OCI-LY7 (cell line): ENCODE measurements around the gene MAGED2. TPM values are rescaled to one million over a fixed set of nuclear protein-coding genes. Genes with fewer than 3 reads are reported as not detected.
A peak's percentile ranks its signal among the peaks of the same experiment; 100 is the strongest.

Experiments
- BruUV-seq: library from RNA; stranded (reverse); fragments of 400-500 nt; replicated peaks from 2 replicates; lab custom pipeline; 2021; lab: Mats Ljungman, UMichigan
- CTCF ChIA-PET: fragments of 300-600 bp; sonication (Branson Sonifier 250); formaldehyde crosslinking; loops from one replicate; lab custom pipeline; 2022; ENCODE audit warnings: antibody characterized with exemption; ENCODE audit not compliant: unreplicated experiment; lab: Charles Lee
- POLR2A ChIA-PET: fragments of 300-600 bp; sonication (Branson Sonifier 250); formaldehyde crosslinking; loops from one replicate; lab custom pipeline; 2022; ENCODE audit warnings: antibody characterized with exemption; lab: Charles Lee
- DNase-seq: peaks from one replicate; pipeline ENCODE4 v3.0.0-alpha.2; 2015; ENCODE audit warnings: low spot score
- H2AFZ ChIP-seq: fragments of 200-600 bp; sonication (generic), shearing (Covaris generic); 2 replicates; pipeline ENCODE4 v1.6.1; 2014; ENCODE audit warnings: mild to moderate bottlenecking, antibody characterized with exemption, low read length, moderate library complexity
- H3K27ac ChIP-seq: fragments of 200-600 bp; sonication (generic); 2 replicates; pipeline ENCODE4 v1.5.1; 2014; ENCODE audit warnings: mixed run types, low read depth, mild to moderate bottlenecking, moderate library complexity, low read length, inconsistent platforms; ENCODE audit not compliant: poor library complexity, severe bottlenecking
- H3K36me3 ChIP-seq: fragments of 200-600 bp; sonication (generic); 2 replicates; pipeline ENCODE4 v1.6.1; 2014; ENCODE audit warnings: mild to moderate bottlenecking, antibody characterized with exemption, low read length, moderate library complexity, mixed read lengths; ENCODE audit not compliant: insufficient read depth
- H3K4me1 ChIP-seq: fragments of 200-600 bp; sonication (generic); 2 replicates; pipeline ENCODE4 v1.5.1; 2014; ENCODE audit warnings: mild to moderate bottlenecking, low read length; ENCODE audit not compliant: insufficient read depth, poor library complexity, severe bottlenecking
- H3K4me2 ChIP-seq: fragments of 200-600 bp; sonication (generic); 2 replicates; pipeline ENCODE4 v1.6.1; 2014; ENCODE audit warnings: mild to moderate bottlenecking, low read length
- H3K4me3 ChIP-seq: fragments of 200-600 bp; sonication (generic); 2 replicates; pipeline ENCODE4 v1.5.1; 2014; ENCODE audit warnings: mild to moderate bottlenecking, low read depth, low read length; ENCODE audit not compliant: poor library complexity, severe bottlenecking
- H3K79me2 ChIP-seq: fragments of 200-600 bp; sonication (generic); 2 replicates; pipeline ENCODE4 v1.6.1; 2016; ENCODE audit warnings: low read depth, mild to moderate bottlenecking, low read length, moderate library complexity, mixed read lengths; ENCODE audit not compliant: insufficient read depth
- H3K9me2 ChIP-seq: fragments of 200-600 bp; sonication (generic); 2 replicates; pipeline ENCODE4 v1.6.1; 2016; ENCODE audit warnings: mild to moderate bottlenecking, low read length, mixed read lengths; ENCODE audit not compliant: insufficient read depth
- H3K9me3 ChIP-seq: fragments of 200-600 bp; sonication (generic); 2 replicates; pipeline ENCODE4 v1.6.1; 2014; ENCODE audit warnings: mild to moderate bottlenecking, mixed run types, low read length, mixed read lengths
- H4K20me1 ChIP-seq: fragments of 200-600 bp; sonication (generic); 2 replicates; pipeline ENCODE4 v1.6.1; 2014; ENCODE audit warnings: mild to moderate bottlenecking, antibody characterized with exemption, low read length, moderate library complexity, mixed read lengths; ENCODE audit not compliant: insufficient read depth
- CTCF ChIP-seq: fragments of 200-600 bp; sonication (generic); conservative IDR thresholded peaks from 2 replicates; pipeline ENCODE4 v1.5.1; 2014; ENCODE audit warnings: mild to moderate bottlenecking, antibody characterized with exemption, low read length, moderate library complexity, mixed read lengths
- EZH2phosphoT487 ChIP-seq: fragments of 200-600 bp; sonication (generic); IDR thresholded peaks from 2 replicates; pipeline ENCODE4 v1.6.1; 2018; ENCODE audit warnings: low read depth, borderline replicate concordance, mild to moderate bottlenecking, mixed run types, antibody characterized with exemption, low read length, moderate library complexity, mixed read lengths
- intact Hi-C: fragments of 100-400 bp; cut with micrococcal nuclease; formaldehyde crosslinking; loops from one replicate; pipeline ENCODE4 v1.10.0; 2022; ENCODE audit not compliant: unreplicated experiment
- total RNA-seq, 2 experiments: library from RNA; depleted of rRNA in 1 of 2; stranded (reverse); fragments of >200 nt in 1 of 2; shearing (Covaris generic) in 1 of 2; gene quantifications; 2 replicates each; pipeline ENCODE4 v1.2.3, GENCODE V29; 2014 to 2022

MAGED2 gene
- total RNA-seq, 2 experiments from 2014 or later: 27.1 to 48.3 TPM

- intact Hi-C loops: no loop called here
- no peak overlapping the region for H2AFZ ChIP-seq
- H3K36me3 ChIP-seq: no peaks in the 10 kb centered on the region
- no peaks in the 10 kb centered on the region for H3K9me3 ChIP-seq
- no TSS peak for BruUV-seq
- no peak for DNase-seq
- no peaks in the 10 kb centered on the region for H3K9me2 ChIP-seq
- POLR2A ChIA-PET: no interaction called here
- peaks cover 5% of the 10 kb centered on the region for H3K4me1 ChIP-seq
- no peaks in the 10 kb centered on the region for H3K79me2 ChIP-seq
- H3K4me3 ChIP-seq: no peak overlapping the region
- CTCF ChIA-PET: no interaction called here
- no peak overlapping the region for H3K27ac ChIP-seq
- no peak for TF ChIP-seq CTCF
- no peak for TF ChIP-seq EZH2phosphoT487
- no peaks in the 10 kb centered on the region for H4K20me1 ChIP-seq
- H3K4me2 ChIP-seq: no peak overlapping the region
Measured at GRCh38 chrX:54818221-54818620, 10.7 kb downstream of the MAGED2 start.

- Histone ChIP-seq H3K9me2 (no peaks in the 10 kb centered on the region), H3K9me3 (no peaks in the 10 kb centered on the region), H3K4me2 (no peak overlapping the region), H3K27ac (no peak overlapping the region), H2AFZ (no peak overlapping the region), H3K36me3 (no peaks in the 10 kb centered on the region), H4K20me1 (no peaks in the 10 kb centered on the region), H3K79me2 (no peaks in the 10 kb centered on the region), H3K4me1 (peaks cover 5% of the 10 kb centered on the region), H3K4me3 (no peak overlapping the region)
- intact Hi-C loops: no loop called here
- POLR2A ChIA-PET: no interaction called here
- no peak for TF ChIP-seq EZH2phosphoT487
- TF ChIP-seq CTCF: no peak
- CTCF ChIA-PET: no interaction called here
- BruUV-seq: no TSS peak
- peak; percentile 8 for DNase-seq
Measured at GRCh38 chrX:54819201-54819600, 11.7 kb downstream of the MAGED2 start.

- no peaks in the 10 kb centered on the region for H3K9me3 ChIP-seq
- no peak overlapping the region for H3K4me3 ChIP-seq
- H3K4me2 ChIP-seq: no peak overlapping the region
- no peak overlapping the region for H2AFZ ChIP-seq
- no peak for DNase-seq
- no peaks in the 10 kb centered on the region for H4K20me1 ChIP-seq
- intact Hi-C loops: no loop called here
- H3K79me2 ChIP-seq: no peaks in the 10 kb centered on the region
- H3K4me1 ChIP-seq: peaks cover 5% of the 10 kb centered on the region
- no TSS peak for BruUV-seq
- ChIA-PET POLR2A (interaction anchor here (0.6 kb wide), 1 partner anchor 13 kb away, joined by 3 read pairs; the partner anchor contains the start of gene MAGED2), CTCF (no interaction called here)
- TF ChIP-seq EZH2phosphoT487: no peak
- no peak for TF ChIP-seq CTCF
- no peaks in the 10 kb centered on the region for H3K36me3 ChIP-seq
- no peak overlapping the region for H3K27ac ChIP-seq
- no peaks in the 10 kb centered on the region for H3K9me2 ChIP-seq
Measured at GRCh38 chrX:54820737-54821136, 13.2 kb downstream of the MAGED2 start.
